CD4-positive, alpha-beta T cell (primary cell): ENCODE measurements around the gene NDEL1. TPM values are rescaled to one million over a fixed set of nuclear protein-coding genes. Genes with fewer than 3 reads are reported as not detected.

Source experiments
- ATAC-seq: fragments of 200-7000 bp; cut with Tn5 transposase; one replicate; pipeline ENCODE4 v1.10.0; 2022; ENCODE audit warnings: mild to moderate bottlenecking; ENCODE audit not compliant: poor library complexity
- CTCF ChIA-PET: fragments of 350-600 bp; sonication (Branson Sonifier 250); formaldehyde crosslinking; loops from one replicate; lab custom pipeline; 2021; ENCODE audit warnings: antibody characterized with exemption, inconsistent platforms; lab: Charles Lee
- POLR2A ChIA-PET: fragments of 350-600 bp; sonication (Branson Sonifier 250); formaldehyde crosslinking; loops from one replicate; lab custom pipeline; 2021; ENCODE audit warnings: antibody characterized with exemption, inconsistent platforms; lab: Charles Lee
- DNase-seq, 14 experiments: peaks; one replicate each; pipeline ENCODE4 v3.0.0-alpha.2; 2013 to 2020; ENCODE audit warnings: mixed read lengths in 2 of 14
- H3K27ac ChIP-seq, 2 donors: one replicate each; pipeline versions ENCODE4 v1.5.1 to v1.7.0; 2013; ENCODE audit warnings: low read length in 2 of 2, low read depth in 1 of 2, mild to moderate bottlenecking in 1 of 2
- H3K27me3 ChIP-seq, 2 experiments: 1 replicate in 1 of 2; 2 replicates in 1 of 2; pipeline versions ENCODE4 v1.6.1 to v1.7.0; 2013; ENCODE audit warnings: low read length in 2 of 2, control low read depth in 1 of 2, mild to moderate bottlenecking in 1 of 2, moderate library complexity in 1 of 2; ENCODE audit not compliant: insufficient read depth in 2 of 2, control insufficient read depth in 1 of 2
- H3K36me3 ChIP-seq: one replicate; pipeline ENCODE4 v1.6.1; 2013; ENCODE audit warnings: low read length, control low read depth; ENCODE audit not compliant: insufficient read depth
- H3K4me1 ChIP-seq: one replicate; pipeline ENCODE4 v1.6.1; 2013; ENCODE audit warnings: low read length, control low read depth; ENCODE audit not compliant: insufficient read depth
- H3K4me3 ChIP-seq: one replicate; pipeline ENCODE4 v1.5.1; 2013; ENCODE audit warnings: mild to moderate bottlenecking, low read length, moderate library complexity
- H3K9me3 ChIP-seq, 2 experiments: 1 replicate in 1 of 2; 2 replicates in 1 of 2; pipeline versions ENCODE4 v1.6.1 to v1.7.0; 2013; ENCODE audit warnings: low read length in 2 of 2, mild to moderate bottlenecking in 2 of 2, control low read depth in 1 of 2, moderate library complexity in 1 of 2; ENCODE audit not compliant: control insufficient read depth in 1 of 2, insufficient read depth in 1 of 2
- H3K27ac Mint-ChIP-seq: one replicate; pipeline ENCODE4 v1.8.0; 2020; ENCODE audit warnings: mixed read lengths
- H3K27me3 Mint-ChIP-seq: one replicate; pipeline ENCODE4 v1.8.0; 2021; ENCODE audit warnings: mixed read lengths
- H3K36me3 Mint-ChIP-seq: one replicate; pipeline ENCODE4 v1.8.0; 2021; ENCODE audit warnings: low read depth, mixed read lengths
- H3K4me1 Mint-ChIP-seq: one replicate; pipeline ENCODE4 v1.8.0; 2021; ENCODE audit warnings: low read depth, mixed read lengths
- H3K4me3 Mint-ChIP-seq: one replicate; pipeline ENCODE4 v1.8.0; 2020; ENCODE audit warnings: mild to moderate bottlenecking, mixed read lengths
- H3K9me3 Mint-ChIP-seq: one replicate; pipeline ENCODE4 v1.8.0; 2020; ENCODE audit warnings: mixed read lengths
- intact Hi-C, 2 experiments: fragments of 100-400 bp; cut with DNase I in 1 of 2; cut with micrococcal nuclease in 1 of 2; formaldehyde crosslinking; loops; one replicate each; pipeline versions ENCODE4 v1.15.1 to v1.9.0; 2023 to 2025; cut with DNase I, micrococcal nuclease
- total RNA-seq, 174 experiments: library from RNA in 2 of 174; stranded (reverse) in 2 of 174; gene quantifications; one replicate each; pipeline ENCODE4 v1.2.3 and lab custom pipeline; 2021 to 2026
- TF ChIP-seq, protein P1 (sequence below): fragments of 200-600 bp; IDR thresholded peaks from one replicate; pipeline ENCODE4 v1.8.0; 2022; ENCODE audit warnings: antibody characterized with exemption, mild to moderate bottlenecking

Gene NDEL1
- total RNA-seq, 2 experiments from 2014 or later, result 300 to 313 TPM

DNA sequence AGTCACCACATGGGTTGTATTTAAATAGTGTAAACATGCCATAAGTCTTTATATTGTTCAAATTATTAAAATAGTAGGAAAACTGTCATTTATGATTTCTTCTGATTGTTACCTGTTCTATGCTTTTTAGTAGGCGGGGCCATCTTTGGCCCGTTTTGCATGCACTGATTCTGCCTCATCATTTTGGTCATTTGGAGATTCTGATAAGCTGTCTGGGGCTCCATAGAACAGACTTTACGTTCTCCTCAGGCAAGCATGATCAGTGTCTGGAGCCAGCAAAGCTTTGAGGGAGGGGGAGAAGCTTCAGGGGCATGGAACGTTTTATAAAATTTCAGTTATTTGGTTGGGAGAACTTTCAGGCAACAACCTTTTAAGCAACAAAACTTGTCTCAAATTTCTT, 8.8 kb downstream of the NDEL1 start:
- peaks cover 15% of the 10 kb centered on the region for H3K4me1 ChIP-seq
- no peaks in the 10 kb centered on the region for H3K27me3 Mint-ChIP-seq
- H3K9me3 ChIP-seq, result no peaks in the 10 kb centered on the region
- no peak overlapping the region for H3K4me3 Mint-ChIP-seq
- ChIA-PET POLR2A (no interaction called here), CTCF (no interaction called here)
- H3K4me1 Mint-ChIP-seq, result peaks cover 62% of the 10 kb centered on the region
- H3K27ac ChIP-seq, result no peak overlapping the region
- no peak overlapping the region for H3K4me3 ChIP-seq
- no peaks in the 10 kb centered on the region for H3K27me3 ChIP-seq
- peaks cover 89% of the 10 kb centered on the region for H3K36me3 Mint-ChIP-seq
- ATAC-seq (no peak), DNase-seq (no peak)
- no peak overlapping the region for H3K27ac Mint-ChIP-seq
- peaks cover 65% of the 10 kb centered on the region for H3K36me3 ChIP-seq
- TF ChIP-seq, protein P1, sequence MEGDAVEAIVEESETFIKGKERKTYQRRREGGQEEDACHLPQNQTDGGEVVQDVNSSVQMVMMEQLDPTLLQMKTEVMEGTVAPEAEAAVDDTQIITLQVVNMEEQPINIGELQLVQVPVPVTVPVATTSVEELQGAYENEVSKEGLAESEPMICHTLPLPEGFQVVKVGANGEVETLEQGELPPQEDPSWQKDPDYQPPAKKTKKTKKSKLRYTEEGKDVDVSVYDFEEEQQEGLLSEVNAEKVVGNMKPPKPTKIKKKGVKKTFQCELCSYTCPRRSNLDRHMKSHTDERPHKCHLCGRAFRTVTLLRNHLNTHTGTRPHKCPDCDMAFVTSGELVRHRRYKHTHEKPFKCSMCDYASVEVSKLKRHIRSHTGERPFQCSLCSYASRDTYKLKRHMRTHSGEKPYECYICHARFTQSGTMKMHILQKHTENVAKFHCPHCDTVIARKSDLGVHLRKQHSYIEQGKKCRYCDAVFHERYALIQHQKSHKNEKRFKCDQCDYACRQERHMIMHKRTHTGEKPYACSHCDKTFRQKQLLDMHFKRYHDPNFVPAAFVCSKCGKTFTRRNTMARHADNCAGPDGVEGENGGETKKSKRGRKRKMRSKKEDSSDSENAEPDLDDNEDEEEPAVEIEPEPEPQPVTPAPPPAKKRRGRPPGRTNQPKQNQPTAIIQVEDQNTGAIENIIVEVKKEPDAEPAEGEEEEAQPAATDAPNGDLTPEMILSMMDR, result no peak
- H3K9me3 Mint-ChIP-seq, result no peaks in the 10 kb centered on the region
- intact Hi-C loops, result no loop called here

DNA sequence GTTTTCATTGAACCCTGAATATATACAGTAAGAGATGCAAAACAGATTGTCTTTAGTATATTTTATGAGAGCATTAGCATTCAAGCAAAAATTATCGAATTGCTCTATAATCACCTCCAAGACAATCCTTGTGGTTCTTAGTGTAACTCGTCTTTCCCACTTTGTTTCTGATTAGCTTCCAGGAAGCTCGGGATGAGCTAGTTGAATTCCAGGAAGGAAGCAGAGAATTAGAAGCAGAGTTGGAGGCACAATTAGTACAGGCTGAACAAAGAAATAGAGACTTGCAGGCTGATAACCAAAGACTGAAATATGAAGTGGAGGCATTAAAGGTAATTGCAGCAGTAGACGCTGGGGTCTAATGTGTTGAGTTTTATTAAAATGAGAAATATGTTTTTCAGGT, 9.9 kb downstream of the NDEL1 start:
- ChIA-PET CTCF (no interaction called here), POLR2A (interaction anchor here (1.2 kb wide), 1 partner anchor 9 kb away, joined by 6 read pairs; no protein-coding TSS in a partner anchor)
- no peak for ATAC-seq
- Mint-ChIP-seq H3K9me3 (no peaks in the 10 kb centered on the region), H3K36me3 (peaks cover 88% of the 10 kb centered on the region), H3K4me3 (no peak overlapping the region), H3K27ac (no peak overlapping the region), H3K4me1 (peaks cover 55% of the 10 kb centered on the region), H3K27me3 (no peaks in the 10 kb centered on the region)
- Histone ChIP-seq H3K36me3 (peaks cover 64% of the 10 kb centered on the region), H3K4me1 (peaks cover 15% of the 10 kb centered on the region), H3K9me3 (no peaks in the 10 kb centered on the region), H3K27me3 (no peaks in the 10 kb centered on the region), H3K27ac (no peak overlapping the region), H3K4me3 (no peak overlapping the region)
- TF ChIP-seq, protein P1, result no peak
- no peak for DNase-seq
- intact Hi-C loops, result no loop called here

DNA sequence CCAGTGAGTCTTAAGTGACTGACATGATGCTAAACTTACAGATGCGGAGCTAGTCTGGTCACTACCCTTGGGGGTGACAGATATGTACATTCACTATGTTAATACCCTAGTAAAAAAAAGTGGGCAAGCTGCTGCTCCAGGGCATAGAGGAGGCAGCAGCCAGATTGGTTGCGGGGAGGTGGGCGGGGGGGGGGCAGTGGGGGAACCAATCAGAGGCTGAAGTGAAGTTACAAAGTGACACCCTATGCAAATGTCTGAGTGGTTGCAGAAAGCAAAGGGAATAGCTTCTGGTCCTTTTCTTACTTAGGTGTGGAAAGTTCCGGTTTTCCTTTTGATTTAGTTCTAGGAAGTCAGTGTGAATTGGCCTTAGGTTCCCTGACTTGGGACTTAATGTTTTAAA, 12.1 kb downstream of the NDEL1 start:
- H3K27me3 Mint-ChIP-seq, result no peaks in the 10 kb centered on the region
- DNase-seq (no peak), ATAC-seq (no peak)
- no peaks in the 10 kb centered on the region for H3K27me3 ChIP-seq
- H3K27ac ChIP-seq, result no peak overlapping the region
- intact Hi-C loops, result no loop called here
- H3K36me3 Mint-ChIP-seq, result peaks cover 95% of the 10 kb centered on the region
- TF ChIP-seq, protein P1, result no peak
- H3K4me3 Mint-ChIP-seq, result no peak overlapping the region
- POLR2A ChIA-PET, result no interaction called here
- H3K4me1 Mint-ChIP-seq, result peaks cover 48% of the 10 kb centered on the region
- CTCF ChIA-PET, result interaction anchor here (0.7 kb wide), 1 partner anchor 299 kb away, joined by 4 read pairs; no protein-coding TSS in a partner anchor
- H3K9me3 Mint-ChIP-seq, result no peaks in the 10 kb centered on the region
- H3K4me3 ChIP-seq, result no peak overlapping the region
- no peak overlapping the region for H3K27ac Mint-ChIP-seq
- H3K36me3 ChIP-seq, result peaks cover 82% of the 10 kb centered on the region
- peaks cover 4% of the 10 kb centered on the region for H3K4me1 ChIP-seq
- no peaks in the 10 kb centered on the region for H3K9me3 ChIP-seq
